ENCODE measurements around the gene MUC7. TPM values are rescaled to one million over a fixed set of nuclear protein-coding genes. Genes with fewer than 3 reads are reported as not detected.

MUC7 gene
- total RNA-seq = not detected in 2 replicates

DNA sequence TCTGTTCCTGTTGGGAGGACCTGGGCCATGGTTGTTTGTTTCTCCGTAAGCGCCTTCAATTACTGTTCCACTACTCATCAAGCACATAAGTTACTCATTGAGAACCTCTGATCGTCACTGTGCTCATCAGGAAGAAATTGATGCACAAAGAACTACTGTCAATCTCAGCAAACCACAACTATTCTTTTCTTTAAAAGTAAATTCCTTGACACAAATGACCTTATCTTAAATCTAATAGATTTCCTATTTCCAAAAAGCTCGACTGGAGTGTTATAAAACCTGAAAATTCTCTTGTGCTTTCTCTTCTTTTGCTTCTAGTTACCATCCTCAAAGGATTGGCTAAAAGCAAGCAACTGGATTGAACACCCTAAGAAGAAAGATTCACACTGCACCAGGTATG lies at the start of gene MUC7:
TSS of gene MUC7 (plus strand) at position 301 of the 400 bp plus-strand sequence. CDS start 1,825 bp downstream, outside the sequence.

DNA sequence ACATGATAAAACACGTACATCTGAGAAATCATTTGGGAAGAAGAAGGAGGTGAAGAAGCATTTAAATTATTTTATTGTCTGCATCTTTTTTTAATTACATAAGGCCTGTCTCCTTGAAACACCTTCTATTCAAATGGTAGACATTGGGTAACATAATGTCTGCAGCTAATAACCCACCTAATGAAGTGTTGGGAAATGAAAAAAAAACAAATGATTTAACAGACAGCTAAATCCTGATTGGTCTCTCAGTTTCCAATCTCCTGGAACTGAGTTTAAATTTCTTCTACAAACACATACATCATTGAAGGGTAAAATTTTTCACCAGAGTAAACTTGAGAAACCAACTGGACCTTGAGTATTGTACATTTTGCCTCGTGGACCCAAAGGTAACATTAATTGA lies 46.3 kb downstream of the MUC7 start, which contains the start of gene AMTN:
TSS of gene AMTN (plus strand) at position 301 of the 400 bp plus-strand sequence. CDS start 209 bp downstream, outside the sequence.

Other genes with a start within 250 kb of the MUC7 start
- gene FDCSP, start 246.1 kb upstream of the MUC7 start, total RNA-seq = not detected in 2 replicates
- not detected in 2 replicates for gene CSN3, start 229.6 kb upstream of the MUC7 start, total RNA-seq
- not detected in 2 replicates for gene CABS1, start 137.2 kb upstream of the MUC7 start, total RNA-seq
- gene SMR3A, start 111.4 kb upstream of the MUC7 start, total RNA-seq = not detected in 2 replicates
- not detected in 2 replicates for gene SMR3B, start 89.1 kb upstream of the MUC7 start, total RNA-seq
- gene OPRPN, start 74.3 kb upstream of the MUC7 start, total RNA-seq = not detected in 2 replicates
- gene AMTN, start 46.4 kb downstream of the MUC7 start, total RNA-seq = 0.09 TPM in 1 of 2 replicates, not detected in the other
- gene AMBN, start 120.1 kb downstream of the MUC7 start, total RNA-seq = not detected in 2 replicates
- gene ENAM, start 156.5 kb downstream of the MUC7 start, total RNA-seq = not detected in 2 replicates
- not detected in 2 replicates for gene JCHAIN, start 194.3 kb downstream of the MUC7 start, total RNA-seq
- gene UTP3, start 216.3 kb downstream of the MUC7 start, total RNA-seq = 24.1 and 28.5 TPM in 2 replicates
- 25.5 and 39.4 TPM in 2 replicates for gene RUFY3, start 249.8 kb downstream of the MUC7 start, total RNA-seq

Measured in endothelial cell of coronary artery (primary cell).